ENCODE data around the gene ENO4. TPM values are rescaled to one million over a fixed set of nuclear protein-coding genes. Genes with fewer than 3 reads are reported as not detected.

ENO4 gene
- total RNA-seq, 1 donor from 2014 or later = 0.52 TPM

DNA sequence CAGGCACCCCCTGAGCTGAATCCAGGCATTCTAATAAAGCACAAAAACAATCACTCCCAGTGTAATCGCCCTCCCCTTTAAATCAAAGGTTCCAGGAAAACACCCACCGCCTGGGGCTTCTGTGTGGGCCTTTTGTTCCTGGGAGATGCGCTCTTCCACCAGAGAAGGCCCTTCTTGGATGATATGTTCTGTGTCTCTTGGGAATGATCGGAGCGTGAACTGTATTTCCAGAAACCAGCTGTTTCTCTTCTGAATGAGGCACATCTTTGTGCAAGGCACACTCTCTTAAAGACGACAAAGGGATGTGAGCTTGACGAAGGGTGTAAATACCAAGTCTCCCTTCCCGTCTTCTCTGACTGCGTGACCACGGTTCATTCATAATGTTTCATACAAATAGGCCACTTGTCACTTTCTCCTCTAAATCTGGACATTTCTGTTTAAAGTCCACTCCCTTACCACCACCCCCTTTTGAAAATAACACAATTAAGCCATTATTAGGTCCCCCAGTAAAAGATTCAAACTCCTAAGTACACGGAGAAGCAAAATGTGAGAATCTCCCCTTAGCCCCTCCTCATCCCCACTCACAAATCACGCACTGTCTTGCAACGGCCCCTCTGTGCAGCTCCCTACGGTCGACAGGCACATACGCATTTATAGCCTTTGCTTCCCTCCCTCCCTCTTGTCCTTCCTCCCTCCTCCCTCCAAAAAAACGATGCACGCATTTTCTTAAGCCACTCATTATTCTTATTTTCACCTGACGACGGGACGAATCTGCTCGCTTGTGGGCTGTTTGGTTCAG is 45.6 kb upstream of the ENO4 start:
- no peaks in the 10 kb centered on the region for H3K79me2 ChIP-seq (ENCODE audit: insufficient read depth, low read length)
- Mint-ChIP-seq H3K9me3 (ENCODE audit: unreplicated experiment) (peaks cover 4% of the 10 kb centered on the region), H3K36me3 (ENCODE audit: low read depth, unreplicated experiment) (peaks cover 2% of the 10 kb centered on the region), H3K4me1 (ENCODE audit: low read depth, unreplicated experiment) (no peaks in the 10 kb centered on the region), H3K27me3 (ENCODE audit: low read depth, unreplicated experiment) (peaks cover 39% of the 10 kb centered on the region), H3K27ac (ENCODE audit: unreplicated experiment) (no peak overlapping the region), H3K4me3 (ENCODE audit: unreplicated experiment) (no peak overlapping the region)
- FAIRE-seq = no peak
- TF ChIP-seq, protein P1, sequence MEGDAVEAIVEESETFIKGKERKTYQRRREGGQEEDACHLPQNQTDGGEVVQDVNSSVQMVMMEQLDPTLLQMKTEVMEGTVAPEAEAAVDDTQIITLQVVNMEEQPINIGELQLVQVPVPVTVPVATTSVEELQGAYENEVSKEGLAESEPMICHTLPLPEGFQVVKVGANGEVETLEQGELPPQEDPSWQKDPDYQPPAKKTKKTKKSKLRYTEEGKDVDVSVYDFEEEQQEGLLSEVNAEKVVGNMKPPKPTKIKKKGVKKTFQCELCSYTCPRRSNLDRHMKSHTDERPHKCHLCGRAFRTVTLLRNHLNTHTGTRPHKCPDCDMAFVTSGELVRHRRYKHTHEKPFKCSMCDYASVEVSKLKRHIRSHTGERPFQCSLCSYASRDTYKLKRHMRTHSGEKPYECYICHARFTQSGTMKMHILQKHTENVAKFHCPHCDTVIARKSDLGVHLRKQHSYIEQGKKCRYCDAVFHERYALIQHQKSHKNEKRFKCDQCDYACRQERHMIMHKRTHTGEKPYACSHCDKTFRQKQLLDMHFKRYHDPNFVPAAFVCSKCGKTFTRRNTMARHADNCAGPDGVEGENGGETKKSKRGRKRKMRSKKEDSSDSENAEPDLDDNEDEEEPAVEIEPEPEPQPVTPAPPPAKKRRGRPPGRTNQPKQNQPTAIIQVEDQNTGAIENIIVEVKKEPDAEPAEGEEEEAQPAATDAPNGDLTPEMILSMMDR (IDR thresholded peaks at IDR 0.05; ENCODE audit: insufficient read depth, low read depth, low read length) = no peak
- no peak for TF ChIP-seq EZH2 (IDR thresholded peaks at IDR 0.05; ENCODE audit: insufficient read depth, low read length)
- H3K27me3 ChIP-seq (ENCODE audit: insufficient read depth, low read length) = no peaks in the 10 kb centered on the region
- no peak overlapping the region for H3K27ac ChIP-seq (ENCODE audit: low read depth, low read length)
- H3K36me3 ChIP-seq (ENCODE audit: insufficient read depth, low read length) = no peaks in the 10 kb centered on the region
- H4K20me1 ChIP-seq (ENCODE audit: insufficient read depth, low read length) = no peaks in the 10 kb centered on the region
- no peak overlapping the region for H2AFZ ChIP-seq (ENCODE audit: low read depth, low read length)
- no peaks in the 10 kb centered on the region for H3K4me1 ChIP-seq (ENCODE audit: insufficient read depth, low read length)
- no peak overlapping the region for H3K4me3 ChIP-seq (ENCODE audit: insufficient read depth, low read depth, low read length)
- no peak for DNase-seq (ENCODE audit: low read depth)
- no peak overlapping the region for H3K4me2 ChIP-seq (ENCODE audit: low read length)
- no peak overlapping the region for H3K9ac ChIP-seq (ENCODE audit: low read length)
- no peaks in the 10 kb centered on the region for H3K9me3 ChIP-seq (ENCODE audit: insufficient read depth, low read depth, low read length)

DNA sequence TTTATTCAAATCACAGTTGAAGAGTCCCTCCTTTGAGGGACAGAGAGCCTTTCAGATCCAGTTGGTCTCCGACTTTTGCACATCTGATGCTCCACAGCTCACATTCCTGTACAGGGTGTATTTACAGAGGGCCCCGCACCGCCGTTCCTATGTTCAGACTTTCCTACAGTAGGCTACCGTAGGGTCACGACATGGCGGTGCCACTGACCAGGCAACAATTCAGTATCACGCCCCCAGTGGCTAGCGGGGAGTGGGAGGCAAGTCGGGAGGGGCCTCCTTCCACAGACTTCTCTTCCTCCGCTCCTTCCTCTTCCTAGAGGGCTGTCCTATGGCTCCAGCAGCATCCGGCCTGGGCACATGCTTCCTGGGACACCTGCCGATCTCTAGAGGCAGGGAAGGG is 40.6 kb upstream of the ENO4 start:
- Mint-ChIP-seq H3K9me3 (ENCODE audit: unreplicated experiment) (peaks cover under 1% of the 10 kb centered on the region), H3K27ac (ENCODE audit: unreplicated experiment) (no peak overlapping the region), H3K36me3 (ENCODE audit: low read depth, unreplicated experiment) (peaks cover 2% of the 10 kb centered on the region), H3K4me3 (ENCODE audit: unreplicated experiment) (no peak overlapping the region), H3K4me1 (ENCODE audit: low read depth, unreplicated experiment) (no peaks in the 10 kb centered on the region), H3K27me3 (ENCODE audit: low read depth, unreplicated experiment) (peaks cover 25% of the 10 kb centered on the region)
- Histone ChIP-seq H2AFZ (ENCODE audit: low read depth, low read length) (no peak overlapping the region), H3K4me1 (ENCODE audit: insufficient read depth, low read length) (no peaks in the 10 kb centered on the region), H3K9ac (ENCODE audit: low read length) (no peak overlapping the region), H4K20me1 (ENCODE audit: insufficient read depth, low read length) (no peaks in the 10 kb centered on the region), H3K4me2 (ENCODE audit: low read length) (no peak overlapping the region), H3K9me3 (ENCODE audit: insufficient read depth, low read depth, low read length) (no peaks in the 10 kb centered on the region), H3K27ac (ENCODE audit: low read depth, low read length) (no peak overlapping the region), H3K79me2 (ENCODE audit: insufficient read depth, low read length) (no peaks in the 10 kb centered on the region), H3K27me3 (ENCODE audit: insufficient read depth, low read length) (no peaks in the 10 kb centered on the region), H3K36me3 (ENCODE audit: insufficient read depth, low read length) (no peaks in the 10 kb centered on the region), H3K4me3 (ENCODE audit: insufficient read depth, low read depth, low read length) (no peak overlapping the region)
- TF ChIP-seq EZH2 (IDR thresholded peaks at IDR 0.05; ENCODE audit: insufficient read depth, low read length) = no peak
- TF ChIP-seq, protein P1 (IDR thresholded peaks at IDR 0.05; ENCODE audit: insufficient read depth, low read depth, low read length) = no peak
- FAIRE-seq (no peak), DNase-seq (ENCODE audit: low read depth) (no peak)

DNA sequence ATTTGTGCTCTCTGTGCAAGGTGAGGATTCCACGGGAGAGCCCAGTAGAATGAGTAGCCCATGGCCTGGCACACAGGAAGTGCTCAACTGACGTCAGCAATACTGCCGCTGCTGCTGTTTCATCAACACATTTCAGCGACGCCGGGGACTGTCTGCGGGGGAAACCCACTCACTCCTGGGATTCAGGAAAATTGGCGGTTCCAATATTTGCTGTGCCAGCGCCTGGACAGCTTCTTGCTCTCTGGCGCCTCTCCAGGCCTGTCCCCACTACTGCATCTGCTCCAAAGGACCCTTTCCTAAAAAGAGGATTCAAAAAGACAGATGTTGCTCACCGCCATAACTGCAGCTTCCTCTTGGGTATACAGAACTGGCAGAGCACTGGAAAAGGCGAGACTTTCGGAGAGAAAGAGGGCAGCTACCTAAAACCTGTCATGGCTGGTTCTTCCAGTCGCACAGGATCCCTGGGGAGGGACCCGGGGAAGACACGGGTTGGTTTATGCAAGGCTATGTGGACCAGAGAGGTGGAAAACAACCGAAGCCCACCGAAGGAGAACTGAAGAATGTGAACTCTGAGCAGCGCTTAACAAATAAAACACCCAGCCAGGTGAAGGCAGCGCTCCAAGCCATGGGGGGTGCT is 39.7 kb upstream of the ENO4 start:
- Mint-ChIP-seq H3K4me3 (ENCODE audit: unreplicated experiment) (no peak overlapping the region), H3K27ac (ENCODE audit: unreplicated experiment) (no peak overlapping the region), H3K36me3 (ENCODE audit: low read depth, unreplicated experiment) (peaks cover 2% of the 10 kb centered on the region), H3K9me3 (ENCODE audit: unreplicated experiment) (no peaks in the 10 kb centered on the region), H3K4me1 (ENCODE audit: low read depth, unreplicated experiment) (no peaks in the 10 kb centered on the region), H3K27me3 (ENCODE audit: low read depth, unreplicated experiment) (peaks cover 25% of the 10 kb centered on the region)
- no peaks in the 10 kb centered on the region for H3K27me3 ChIP-seq (ENCODE audit: insufficient read depth, low read length)
- DNase-seq (ENCODE audit: low read depth) (no peak), FAIRE-seq (no peak)
- TF ChIP-seq, protein P1 (IDR thresholded peaks at IDR 0.05; ENCODE audit: insufficient read depth, low read depth, low read length) = peak; percentile 23
- TF ChIP-seq EZH2 (IDR thresholded peaks at IDR 0.05; ENCODE audit: insufficient read depth, low read length) = no peak
- H3K9me3 ChIP-seq (ENCODE audit: insufficient read depth, low read depth, low read length) = no peaks in the 10 kb centered on the region
- no peaks in the 10 kb centered on the region for H3K36me3 ChIP-seq (ENCODE audit: insufficient read depth, low read length)
- no peak overlapping the region for H3K4me2 ChIP-seq (ENCODE audit: low read length)
- no peak overlapping the region for H2AFZ ChIP-seq (ENCODE audit: low read depth, low read length)
- H3K79me2 ChIP-seq (ENCODE audit: insufficient read depth, low read length) = no peaks in the 10 kb centered on the region
- H3K27ac ChIP-seq (ENCODE audit: low read depth, low read length) = no peak overlapping the region
- no peaks in the 10 kb centered on the region for H4K20me1 ChIP-seq (ENCODE audit: insufficient read depth, low read length)
- H3K4me1 ChIP-seq (ENCODE audit: insufficient read depth, low read length) = no peaks in the 10 kb centered on the region
- H3K9ac ChIP-seq (ENCODE audit: low read length) = no peak overlapping the region
- no peak overlapping the region for H3K4me3 ChIP-seq (ENCODE audit: insufficient read depth, low read depth, low read length)
